Caco-2 (cell line): Measurements from ENCODE around the gene REPIN1. TPM values are rescaled to one million over a fixed set of nuclear protein-coding genes. Genes with fewer than 3 reads are reported as not detected.

Source experiments
- BruUV-seq: library from RNA; stranded (reverse); fragments of 400-500 nt; replicated peaks from 2 replicates; lab custom pipeline; 2021; lab: Mats Ljungman, UMichigan
- CTCF ChIA-PET: fragments of 300-600 bp; sonication (Branson Sonifier 250); formaldehyde crosslinking; loops from one replicate; lab custom pipeline; 2022; ENCODE audit warnings: antibody characterized with exemption; lab: Charles Lee
- POLR2A ChIA-PET: fragments of 300-600 bp; sonication (Branson Sonifier 250); formaldehyde crosslinking; loops from one replicate; lab custom pipeline; 2022; ENCODE audit warnings: antibody characterized with exemption; lab: Charles Lee
- DNase-seq, 2 experiments: peaks; one replicate each; pipeline versions ENCODE4 v3.0.0 to v3.0.0-alpha.2; 2020 to 2022
- H3K27me3 ChIP-seq: replicated peaks from 2 replicates; pipeline ENCODE4 v1.6.0; 2011; ENCODE audit warnings: low read length; ENCODE audit not compliant: control insufficient read depth, insufficient read depth
- H3K36me3 ChIP-seq: 2 replicates; pipeline ENCODE4 v1.5.1; 2011; ENCODE audit warnings: low read length; ENCODE audit not compliant: control insufficient read depth, insufficient read depth
- H3K4me1 ChIP-seq: fragments of 250-450 bp; sonication (Bioruptor Pico); 2 replicates; pipeline ENCODE4 v1.5.1; 2020; ENCODE audit warnings: mild to moderate bottlenecking
- H3K4me3 ChIP-seq: 2 replicates; pipeline ENCODE4 v1.5.1; 2011; ENCODE audit warnings: low read depth, mild to moderate bottlenecking, control low read depth, low read length
- H3K9me3 ChIP-seq: fragments of 250-450 bp; sonication (Bioruptor Pico); 2 replicates; pipeline ENCODE4 v1.5.1; 2020; ENCODE audit warnings: mild to moderate bottlenecking, moderate library complexity
- H3K27ac Mint-ChIP-seq: one replicate; pipeline ENCODE4 v1.8.0; 2022; ENCODE audit warnings: mixed read lengths; ENCODE audit not compliant: unreplicated experiment
- H3K27me3 Mint-ChIP-seq: one replicate; pipeline ENCODE4 v1.8.0; 2022; ENCODE audit warnings: mixed read lengths; ENCODE audit not compliant: insufficient read depth, unreplicated experiment
- H3K36me3 Mint-ChIP-seq: one replicate; pipeline ENCODE4 v1.8.0; 2022; ENCODE audit warnings: mild to moderate bottlenecking, mixed read lengths; ENCODE audit not compliant: insufficient read depth, unreplicated experiment
- H3K4me1 Mint-ChIP-seq: one replicate; pipeline ENCODE4 v1.8.0; 2022; ENCODE audit warnings: low read depth, mixed read lengths; ENCODE audit not compliant: unreplicated experiment
- H3K4me3 Mint-ChIP-seq: one replicate; pipeline ENCODE4 v1.8.0; 2022; ENCODE audit warnings: mild to moderate bottlenecking, moderate library complexity, mixed read lengths; ENCODE audit not compliant: unreplicated experiment
- H3K9me3 Mint-ChIP-seq: one replicate; pipeline ENCODE4 v1.8.0; 2022; ENCODE audit warnings: mixed read lengths; ENCODE audit not compliant: unreplicated experiment
- intact Hi-C: fragments of 100-400 bp; cut with micrococcal nuclease; formaldehyde crosslinking; loops from one replicate; pipeline ENCODE4 v1.10.0; 2022; ENCODE audit not compliant: unreplicated experiment
- total RNA-seq: library from RNA; stranded (reverse); gene quantifications from 2 replicates; pipeline ENCODE4 v1.2.3, GENCODE V29; 2022
- TF ChIP-seq, protein P1 (sequence below), 2 experiments: fragments of 200-600 bp in 1 of 2; IDR thresholded peaks; 1 replicate in 1 of 2; 2 replicates in 1 of 2; pipeline versions ENCODE4 v1.5.1 to v1.8.0; 2011 to 2022; ENCODE audit warnings: antibody characterized with exemption in 1 of 2, control low read depth in 1 of 2, inconsistent platforms in 1 of 2, low read depth in 1 of 2, low read length in 1 of 2, mild to moderate bottlenecking in 1 of 2, moderate library complexity in 1 of 2; ENCODE audit not compliant: insufficient read depth in 1 of 2, severe bottlenecking in 1 of 2, unreplicated experiment in 1 of 2

The REPIN1 gene
- total RNA-seq, 1 experiment from 2014 or later: 148 TPM

- Histone ChIP-seq H3K36me3 (no peaks in the 10 kb centered on the region), H3K4me3 (no peak within 1 kb of the TSS), H3K27me3 (no peaks in the 10 kb centered on the region), H3K4me1 (no peaks in the 10 kb centered on the region), H3K9me3 (0 out of 2 replicates have a peak, but pooled peaks cover 6% of the 10 kb centered on the region)
- Mint-ChIP-seq H3K27me3 (peaks cover 3% of the 10 kb centered on the region), H3K9me3 (no peaks in the 10 kb centered on the region), H3K4me1 (no peaks in the 10 kb centered on the region), H3K36me3 (peaks cover 8% of the 10 kb centered on the region), H3K27ac (no peak within 1 kb of the TSS), H3K4me3 (no peak within 1 kb of the TSS)
- no TSS peak for BruUV-seq
- CTCF ChIA-PET: no interaction called here
- no peak for DNase-seq
- TF ChIP-seq, protein P1, sequence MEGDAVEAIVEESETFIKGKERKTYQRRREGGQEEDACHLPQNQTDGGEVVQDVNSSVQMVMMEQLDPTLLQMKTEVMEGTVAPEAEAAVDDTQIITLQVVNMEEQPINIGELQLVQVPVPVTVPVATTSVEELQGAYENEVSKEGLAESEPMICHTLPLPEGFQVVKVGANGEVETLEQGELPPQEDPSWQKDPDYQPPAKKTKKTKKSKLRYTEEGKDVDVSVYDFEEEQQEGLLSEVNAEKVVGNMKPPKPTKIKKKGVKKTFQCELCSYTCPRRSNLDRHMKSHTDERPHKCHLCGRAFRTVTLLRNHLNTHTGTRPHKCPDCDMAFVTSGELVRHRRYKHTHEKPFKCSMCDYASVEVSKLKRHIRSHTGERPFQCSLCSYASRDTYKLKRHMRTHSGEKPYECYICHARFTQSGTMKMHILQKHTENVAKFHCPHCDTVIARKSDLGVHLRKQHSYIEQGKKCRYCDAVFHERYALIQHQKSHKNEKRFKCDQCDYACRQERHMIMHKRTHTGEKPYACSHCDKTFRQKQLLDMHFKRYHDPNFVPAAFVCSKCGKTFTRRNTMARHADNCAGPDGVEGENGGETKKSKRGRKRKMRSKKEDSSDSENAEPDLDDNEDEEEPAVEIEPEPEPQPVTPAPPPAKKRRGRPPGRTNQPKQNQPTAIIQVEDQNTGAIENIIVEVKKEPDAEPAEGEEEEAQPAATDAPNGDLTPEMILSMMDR (IDR thresholded peaks at IDR 0.05; ENCODE audit: insufficient read depth in 1 of 2, low read depth in 1 of 2, low read length in 1 of 2, severe bottlenecking in 1 of 2, unreplicated experiment in 1 of 2): no peak
- intact Hi-C loops: no loop called here
- POLR2A ChIA-PET: no interaction called here
Observed at GRCh38 chr7:150341263-150342120, 27.1 kb upstream of the REPIN1 start, which contains the start of gene RARRES2. Gene RARRES2 (minus strand): TSS chr7:150341629. CDS start chr7:150340609, 1,020 bp downstream.

DNA sequence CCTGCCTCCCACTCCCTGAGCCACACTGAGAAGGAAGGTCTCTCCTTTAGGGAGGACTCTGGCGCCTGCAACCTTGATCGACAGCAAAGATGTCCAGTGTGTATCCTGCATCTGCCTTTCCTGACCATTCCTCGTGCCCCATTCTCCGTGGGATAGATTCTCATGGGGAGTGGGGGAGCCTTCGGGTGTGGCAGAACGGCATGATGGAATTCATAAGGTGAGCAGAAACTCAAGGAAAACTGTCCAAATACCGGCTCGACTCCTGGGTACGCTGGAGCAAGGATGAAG, 26.6 kb upstream of the REPIN1 start:
- no peak overlapping the region for H3K27ac Mint-ChIP-seq
- POLR2A ChIA-PET: no interaction called here

GRCh38 chr7:150343225-150343624, 25.4 kb upstream of the REPIN1 start:
- peaks cover 3% of the 10 kb centered on the region for H3K36me3 Mint-ChIP-seq
- no peak for DNase-seq
- no peaks in the 10 kb centered on the region for H3K27me3 ChIP-seq
- no peak overlapping the region for H3K27ac Mint-ChIP-seq
- no peaks in the 10 kb centered on the region for H3K36me3 ChIP-seq
- BruUV-seq: no TSS peak
- POLR2A ChIA-PET: no interaction called here
- H3K9me3 Mint-ChIP-seq: no peaks in the 10 kb centered on the region
- 0 out of 2 replicates have a peak, but pooled peaks cover 6% of the 10 kb centered on the region for H3K9me3 ChIP-seq
- TF ChIP-seq, protein P1 (IDR thresholded peaks at IDR 0.05; ENCODE audit: insufficient read depth in 1 of 2, low read depth in 1 of 2, low read length in 1 of 2, severe bottlenecking in 1 of 2, unreplicated experiment in 1 of 2): no peak
- no peaks in the 10 kb centered on the region for H3K4me1 ChIP-seq
- intact Hi-C loops: no loop called here
- no peak overlapping the region for H3K4me3 ChIP-seq
- no peak overlapping the region for H3K4me3 Mint-ChIP-seq
- CTCF ChIA-PET: no interaction called here
- H3K27me3 Mint-ChIP-seq: peaks cover 4% of the 10 kb centered on the region
- no peaks in the 10 kb centered on the region for H3K4me1 Mint-ChIP-seq

More for the DNA sequence above, 26.6 kb upstream of the REPIN1 start:
- no peak overlapping the region for H3K4me3 ChIP-seq
- H3K36me3 ChIP-seq: no peaks in the 10 kb centered on the region
- no peak for DNase-seq
- Mint-ChIP-seq H3K4me3 (no peak overlapping the region), H3K9me3 (no peaks in the 10 kb centered on the region), H3K36me3 (peaks cover 8% of the 10 kb centered on the region), H3K27me3 (peaks cover 4% of the 10 kb centered on the region), H3K4me1 (no peaks in the 10 kb centered on the region)
- BruUV-seq: no TSS peak
- TF ChIP-seq, protein P1 (IDR thresholded peaks at IDR 0.05; ENCODE audit: insufficient read depth in 1 of 2, low read depth in 1 of 2, low read length in 1 of 2, severe bottlenecking in 1 of 2, unreplicated experiment in 1 of 2): no peak
- no peaks in the 10 kb centered on the region for H3K4me1 ChIP-seq
- CTCF ChIA-PET: no interaction called here
- intact Hi-C loops: no loop called here
- no peaks in the 10 kb centered on the region for H3K27me3 ChIP-seq
- 0 out of 2 replicates have a peak, but pooled peaks cover 6% of the 10 kb centered on the region for H3K9me3 ChIP-seq
